Endothelial cell of hepatic sinusoid (primary cell): ENCODE results near the gene SLMAP.

Experiments
- in situ Hi-C: cut with HindIII; loops from 2 replicates; pipeline ENCODE4 v1.10.0; 2017; ENCODE audit warnings: low sequenced_read_pairs

Gene SLMAP

DNA sequence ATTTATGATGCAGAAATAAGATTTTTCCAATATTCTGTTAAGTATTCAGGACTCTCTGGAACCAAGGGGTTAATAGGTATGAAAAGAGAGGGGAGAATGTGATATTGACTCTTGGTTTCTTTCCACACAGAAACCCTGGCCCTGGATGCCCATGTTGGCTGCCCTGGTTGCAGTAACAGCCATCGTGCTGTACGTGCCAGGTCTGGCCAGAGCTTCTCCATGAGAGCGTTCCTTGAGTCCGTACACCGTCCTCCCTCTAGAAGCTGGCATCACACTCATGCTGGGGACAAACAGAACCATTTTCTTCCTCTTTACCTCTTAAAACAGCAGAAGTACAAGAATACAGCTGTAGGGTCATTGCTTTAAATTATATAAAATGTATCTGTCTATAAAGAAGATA lies 171.1 kb downstream of the SLMAP start:
- in situ Hi-C loops = no loop called here

DNA sequence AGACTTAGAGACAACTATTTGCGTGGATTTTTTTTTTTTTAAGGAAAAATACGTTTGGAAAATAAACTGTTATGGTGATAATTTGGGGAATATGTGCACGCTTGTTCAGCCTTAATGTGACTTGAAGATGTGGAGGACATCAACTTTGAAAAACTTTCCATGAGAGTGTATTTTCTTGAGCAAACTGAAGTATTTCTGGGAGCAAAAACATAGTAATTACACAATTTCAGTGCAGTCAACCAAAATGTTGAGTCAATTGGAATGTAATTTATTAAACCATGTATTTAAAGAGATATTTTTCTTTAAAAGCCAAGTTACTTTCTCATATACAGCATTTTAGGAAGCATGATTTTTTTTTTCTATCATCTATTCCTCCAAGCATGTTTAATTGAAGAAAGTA lies 171.8 kb downstream of the SLMAP start:
- in situ Hi-C loops = no loop called here

DNA sequence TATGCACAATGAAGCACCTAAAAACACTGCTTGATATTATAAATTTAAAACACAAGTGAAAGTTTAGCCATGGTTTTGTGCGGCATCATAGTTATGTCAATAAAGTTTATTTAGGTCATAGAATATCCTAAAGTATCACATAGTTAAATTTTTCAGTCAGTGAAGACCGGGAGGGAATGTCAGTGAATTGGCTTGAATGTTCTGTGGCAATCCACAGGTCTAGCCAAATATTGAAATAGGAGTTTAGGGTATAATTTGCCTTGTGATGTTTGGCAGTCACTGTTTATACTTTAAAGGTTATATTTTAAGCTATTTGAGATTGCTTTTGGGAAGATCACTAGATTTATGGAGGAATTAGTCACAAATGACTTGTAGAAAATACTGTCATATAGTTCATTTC lies 172.4 kb downstream of the SLMAP start:
- in situ Hi-C loops = no loop called here

DNA sequence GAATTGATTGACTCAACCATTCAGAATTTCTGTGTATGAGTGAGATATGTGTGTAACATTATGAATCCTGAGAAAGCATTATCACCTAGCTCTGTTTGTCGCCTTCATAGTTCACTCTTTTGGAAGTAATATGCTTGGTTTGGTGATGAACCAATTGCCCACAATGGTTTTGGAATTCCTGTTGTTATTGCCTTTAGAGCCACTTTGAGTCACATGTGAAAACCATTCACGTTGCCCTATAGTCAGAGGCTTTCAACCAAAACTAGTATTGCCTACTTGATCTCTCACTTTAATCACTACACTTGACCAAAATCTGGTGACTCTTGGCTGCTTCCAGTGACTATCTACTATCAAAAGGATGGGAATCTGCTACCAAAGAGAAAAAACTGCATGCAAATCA lies 173.9 kb downstream of the SLMAP start:
- in situ Hi-C loops = no loop called here

DNA sequence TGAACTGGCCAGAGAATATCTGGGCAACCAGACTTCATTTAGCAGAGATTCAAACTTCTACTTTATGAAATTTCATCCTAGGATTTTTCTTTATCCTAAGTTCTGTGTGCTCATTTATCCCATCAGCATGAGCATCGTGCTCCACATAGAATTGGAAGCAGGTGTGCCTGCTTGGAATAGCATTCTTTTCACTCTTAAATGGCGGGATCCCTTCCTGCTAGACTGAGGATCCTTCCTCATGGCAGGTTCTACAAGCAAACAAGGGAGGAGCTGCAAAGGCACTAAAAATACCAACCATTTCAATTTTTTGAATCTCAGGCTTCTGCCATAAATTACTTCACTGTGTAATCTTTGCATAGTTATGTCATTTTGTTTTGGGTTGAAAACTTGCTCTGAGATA lies 177.5 kb downstream of the SLMAP start:
- in situ Hi-C loops = no loop called here

DNA sequence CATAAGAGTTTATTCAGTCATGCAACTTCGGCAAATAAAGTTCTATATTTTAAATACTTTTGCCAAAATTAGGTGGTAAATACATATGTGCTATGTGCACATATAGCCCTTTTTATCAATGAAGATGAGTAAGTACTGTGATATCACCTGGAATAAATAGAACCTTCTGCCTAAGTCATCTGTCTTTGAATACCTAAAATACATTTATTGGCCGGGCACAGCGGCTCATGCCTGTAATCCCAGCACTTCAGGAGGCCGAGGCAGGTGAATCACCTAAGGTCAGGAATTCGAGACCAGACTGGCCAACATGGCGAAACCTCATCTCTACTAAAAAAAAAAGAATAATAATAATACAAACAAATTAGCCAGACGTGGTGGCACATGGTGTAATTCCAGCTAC lies 178.3 kb downstream of the SLMAP start:
- in situ Hi-C loops = no loop called here

DNA sequence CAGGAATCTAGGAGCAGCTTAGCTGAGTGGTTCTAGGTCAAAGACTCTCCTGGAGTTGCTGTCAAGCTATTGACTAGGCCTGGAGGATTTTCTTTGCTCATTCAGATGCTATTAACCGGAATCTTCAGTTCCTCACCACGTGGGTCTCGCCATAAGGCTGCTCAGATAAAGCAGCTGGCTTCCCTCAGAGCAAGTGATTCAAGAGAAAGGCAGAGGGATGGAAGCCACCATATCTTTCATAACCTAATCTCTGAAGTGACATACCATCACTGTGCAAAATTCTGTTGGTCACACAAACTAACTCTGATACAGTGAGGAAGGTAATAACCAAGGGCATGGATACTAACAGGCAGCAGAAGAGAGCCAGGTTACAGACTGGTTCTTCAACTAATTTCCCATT lies 179.4 kb downstream of the SLMAP start:
- in situ Hi-C loops = loop anchor here (5.0 kb wide), 2 partner anchors 93 to 217 kb away; no protein-coding TSS in a partner anchor

DNA sequence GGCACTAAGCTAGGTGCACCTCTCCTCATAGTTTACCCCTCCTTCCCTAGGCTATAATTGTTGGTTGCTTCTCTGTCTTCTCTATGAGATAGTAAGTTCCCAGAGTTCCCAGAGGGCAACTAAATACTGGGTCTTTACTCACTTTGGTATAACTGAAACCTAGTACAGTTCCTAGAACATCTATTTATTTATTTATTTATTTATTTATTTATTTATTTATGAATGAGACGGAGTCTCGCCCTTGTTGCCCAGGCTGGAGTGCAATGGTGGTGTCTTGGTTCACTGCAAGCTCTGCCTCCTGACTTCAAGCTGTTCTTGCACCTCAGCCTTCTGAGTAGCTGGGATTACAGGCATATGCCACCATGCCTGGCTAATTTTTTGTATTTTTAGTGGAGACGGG lies 181.0 kb downstream of the SLMAP start:
- in situ Hi-C loops = loop anchor here (5.0 kb wide), 2 partner anchors 95 to 215 kb away; no protein-coding TSS in a partner anchor

DNA sequence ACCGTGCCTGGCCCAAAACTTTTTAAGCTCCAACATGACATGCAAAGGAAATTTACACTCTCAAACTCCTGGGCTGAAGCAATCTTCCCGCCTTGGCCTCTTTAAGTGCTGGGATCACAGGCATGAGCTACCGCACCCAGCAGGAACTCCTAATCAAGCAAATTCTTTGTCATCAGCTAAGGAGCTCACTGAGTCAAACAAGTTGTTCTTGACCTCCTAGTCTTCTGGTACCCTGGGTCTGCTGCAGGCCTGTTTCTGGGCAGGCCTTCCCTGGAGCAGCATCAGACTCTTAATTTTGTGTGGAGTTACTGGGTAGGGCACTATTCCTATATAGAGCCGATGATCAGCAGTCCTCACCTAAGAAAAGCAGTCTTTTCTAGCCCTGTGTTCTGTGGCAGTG lies 183.7 kb downstream of the SLMAP start:
- in situ Hi-C loops = loop anchor here (5.0 kb wide), 3 partner anchors 78 to 213 kb away; no protein-coding TSS in a partner anchor

DNA sequence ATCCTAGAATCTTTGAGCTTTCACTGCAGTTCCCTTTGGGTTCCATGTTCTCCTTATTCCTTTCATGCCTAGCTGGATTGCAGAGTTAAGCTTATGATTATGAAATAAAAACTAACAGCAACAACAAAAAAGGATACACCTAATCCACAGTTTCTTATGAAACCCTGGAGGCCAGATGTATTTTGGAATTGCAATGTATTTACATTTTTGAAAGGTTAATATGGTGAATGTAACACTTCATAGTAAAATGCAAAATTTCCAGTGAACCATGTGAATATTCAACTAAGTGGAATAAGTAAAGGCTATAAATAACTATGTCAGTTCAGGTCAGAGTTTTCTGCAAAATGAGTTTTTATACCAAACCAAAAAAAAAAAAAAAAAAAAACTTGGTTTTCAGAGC lies 186.3 kb downstream of the SLMAP start:
- in situ Hi-C loops = loop anchor here (5.0 kb wide), 1 partner anchor 75 kb away; no protein-coding TSS in a partner anchor

DNA sequence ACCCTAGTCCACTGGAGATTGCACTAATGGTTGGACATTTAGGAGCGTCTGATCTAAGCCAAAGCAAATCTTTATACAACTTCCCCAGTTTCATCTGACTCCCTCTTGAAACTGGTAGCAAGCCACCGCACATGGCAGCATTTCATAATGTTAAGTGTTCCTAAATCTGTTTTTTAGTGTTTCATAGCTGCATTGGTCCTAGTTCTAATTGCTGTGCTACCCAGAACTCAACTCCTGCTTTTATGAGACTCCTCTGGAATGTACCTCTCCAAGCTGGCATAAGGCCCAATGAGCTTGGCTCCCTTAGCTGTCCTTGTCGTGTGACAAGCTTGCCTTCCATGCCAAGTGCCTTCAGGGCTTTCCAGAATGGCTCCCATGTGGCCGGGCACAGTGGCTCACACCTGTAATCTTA lies 186.8 kb downstream of the SLMAP start:
- in situ Hi-C loops = loop anchor here (5.0 kb wide), 1 partner anchor 74 kb away; no protein-coding TSS in a partner anchor

DNA sequence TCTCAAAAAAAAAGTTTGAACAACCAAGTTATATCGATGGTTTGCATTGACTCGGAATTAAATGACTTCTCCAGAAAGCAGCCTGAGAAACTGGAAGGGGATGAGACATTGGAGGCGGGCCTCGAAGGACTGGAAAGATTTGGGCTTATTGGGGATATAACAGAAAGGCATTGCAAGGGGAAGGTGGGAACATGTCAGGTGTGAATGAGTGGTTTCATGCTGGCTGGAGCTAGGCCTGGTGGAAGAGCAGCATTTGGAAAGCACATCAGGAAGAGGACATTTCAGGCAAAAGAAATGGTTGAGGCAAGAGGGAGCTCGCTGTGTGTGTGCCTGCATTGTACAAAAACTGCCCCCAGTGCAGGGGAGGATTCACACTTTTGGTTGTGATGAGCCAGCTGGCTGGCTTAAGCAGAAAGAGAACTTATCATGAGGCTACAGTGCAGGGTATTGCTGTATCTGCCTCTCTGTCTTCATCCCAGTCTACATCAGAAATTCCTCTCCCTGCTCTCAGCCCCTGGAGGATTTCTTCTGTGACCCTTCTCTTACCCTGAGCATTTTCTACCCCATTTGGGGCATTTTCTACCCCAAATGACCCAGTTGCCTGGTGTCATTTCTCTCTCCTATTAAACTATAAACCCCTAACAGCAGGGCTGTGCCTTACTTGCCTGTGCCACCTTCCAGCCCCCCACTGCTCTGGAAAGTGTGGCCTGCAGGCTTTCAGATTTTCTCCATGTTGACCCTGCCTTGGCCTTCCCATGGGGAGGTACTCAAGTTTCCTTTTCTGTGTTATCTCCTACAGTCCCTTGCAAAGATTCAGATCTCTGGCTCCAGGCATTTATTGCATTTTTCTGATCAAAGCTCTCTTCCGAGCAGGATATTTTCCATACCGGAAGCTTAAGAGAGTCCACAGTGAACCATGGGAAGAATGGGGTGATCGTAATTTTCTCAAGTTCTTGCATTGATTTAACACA lies 187.7 kb downstream of the SLMAP start:
- in situ Hi-C loops = loop anchor here (5.0 kb wide), 1 partner anchor 73 kb away; no protein-coding TSS in a partner anchor

DNA sequence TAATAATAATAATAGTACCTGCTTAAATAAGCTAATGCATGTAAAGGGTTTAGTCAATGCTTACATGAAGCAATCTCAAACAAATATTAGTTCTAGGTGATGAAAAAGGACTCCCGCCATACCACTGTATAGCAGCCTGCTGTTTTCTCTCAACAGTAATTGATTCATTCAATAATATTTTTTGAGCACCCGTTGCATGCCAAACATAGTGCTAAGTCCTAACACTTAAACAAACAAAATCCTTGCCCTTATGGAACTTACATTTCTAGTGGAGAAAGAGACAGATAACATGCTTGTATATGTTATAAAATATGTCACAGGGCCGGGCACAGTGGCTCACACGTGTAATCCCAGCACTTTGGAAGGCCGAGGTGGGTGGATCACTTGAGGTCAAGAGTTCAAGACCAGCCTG lies 190.9 kb downstream of the SLMAP start:
- in situ Hi-C loops = no loop called here

DNA sequence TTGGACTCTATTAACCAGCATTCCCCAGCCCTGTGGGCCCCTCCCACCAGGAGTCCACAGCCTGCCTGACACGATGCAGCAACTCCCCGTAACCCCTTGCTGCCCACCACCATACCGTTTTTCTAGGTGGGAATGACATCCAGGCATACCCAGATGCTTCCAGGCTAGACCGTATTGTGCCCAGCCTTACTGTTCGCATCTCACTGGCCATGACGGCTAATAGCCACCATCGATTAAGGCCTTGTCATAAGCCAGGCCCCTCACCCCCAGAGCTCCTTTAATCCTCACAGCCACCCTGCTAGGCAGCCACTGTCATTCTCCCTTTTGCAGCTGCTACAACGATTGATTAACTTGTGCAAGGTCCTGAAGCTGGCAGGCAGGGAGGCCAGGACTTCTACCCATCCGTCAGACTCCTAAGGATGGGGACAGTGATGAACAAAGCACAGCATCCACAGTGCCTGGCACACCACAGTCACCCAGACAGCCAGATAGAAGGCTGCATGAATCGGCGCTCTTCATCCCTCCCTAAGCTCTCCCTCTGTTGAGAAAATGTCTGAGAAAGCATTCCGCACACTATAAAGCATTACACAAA lies 192.1 kb downstream of the SLMAP start:
- in situ Hi-C loops = no loop called here

DNA sequence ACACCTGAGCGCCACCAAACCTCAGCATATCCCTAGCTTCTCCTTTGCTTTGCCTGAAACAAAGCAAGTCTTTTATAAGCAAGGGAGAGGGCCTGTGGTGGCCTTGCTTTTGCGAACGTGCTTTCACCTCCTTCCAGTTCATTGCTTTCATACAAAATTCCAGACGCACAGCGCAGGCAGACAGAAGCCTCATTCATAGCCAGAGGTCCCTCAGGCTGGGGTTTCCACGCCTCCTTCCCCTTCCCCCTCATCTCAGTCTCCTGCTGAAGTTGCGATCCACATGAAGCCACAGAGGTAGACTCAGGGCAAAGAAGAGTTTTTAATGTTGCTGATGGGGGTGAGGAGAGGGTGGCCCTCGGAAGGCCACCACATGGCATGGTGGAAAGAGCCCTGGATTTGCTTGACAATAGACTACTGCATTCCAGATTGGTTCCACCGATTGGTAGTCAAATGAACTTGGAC lies 192.7 kb downstream of the SLMAP start:
- in situ Hi-C loops = no loop called here

DNA sequence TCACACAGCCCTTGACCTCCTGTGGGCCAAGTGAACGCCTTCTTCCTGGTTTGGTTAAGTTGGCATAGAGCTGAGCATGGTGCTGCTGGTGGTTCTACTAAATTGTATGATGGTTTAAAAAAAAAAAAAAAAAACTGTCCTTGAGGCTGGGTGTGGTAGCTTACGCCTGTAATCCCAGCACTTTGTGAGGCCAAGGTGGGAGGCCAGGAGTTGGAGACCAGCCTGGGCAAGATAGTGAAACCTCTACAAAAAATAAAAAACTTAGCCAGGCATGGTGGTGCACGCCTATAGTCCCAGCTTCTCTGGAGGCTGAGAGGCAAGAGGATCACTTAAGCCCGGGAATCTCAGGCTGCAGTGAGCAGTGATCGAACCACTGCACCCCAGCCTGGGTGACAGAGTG lies 193.2 kb downstream of the SLMAP start:
- in situ Hi-C loops = no loop called here

DNA sequence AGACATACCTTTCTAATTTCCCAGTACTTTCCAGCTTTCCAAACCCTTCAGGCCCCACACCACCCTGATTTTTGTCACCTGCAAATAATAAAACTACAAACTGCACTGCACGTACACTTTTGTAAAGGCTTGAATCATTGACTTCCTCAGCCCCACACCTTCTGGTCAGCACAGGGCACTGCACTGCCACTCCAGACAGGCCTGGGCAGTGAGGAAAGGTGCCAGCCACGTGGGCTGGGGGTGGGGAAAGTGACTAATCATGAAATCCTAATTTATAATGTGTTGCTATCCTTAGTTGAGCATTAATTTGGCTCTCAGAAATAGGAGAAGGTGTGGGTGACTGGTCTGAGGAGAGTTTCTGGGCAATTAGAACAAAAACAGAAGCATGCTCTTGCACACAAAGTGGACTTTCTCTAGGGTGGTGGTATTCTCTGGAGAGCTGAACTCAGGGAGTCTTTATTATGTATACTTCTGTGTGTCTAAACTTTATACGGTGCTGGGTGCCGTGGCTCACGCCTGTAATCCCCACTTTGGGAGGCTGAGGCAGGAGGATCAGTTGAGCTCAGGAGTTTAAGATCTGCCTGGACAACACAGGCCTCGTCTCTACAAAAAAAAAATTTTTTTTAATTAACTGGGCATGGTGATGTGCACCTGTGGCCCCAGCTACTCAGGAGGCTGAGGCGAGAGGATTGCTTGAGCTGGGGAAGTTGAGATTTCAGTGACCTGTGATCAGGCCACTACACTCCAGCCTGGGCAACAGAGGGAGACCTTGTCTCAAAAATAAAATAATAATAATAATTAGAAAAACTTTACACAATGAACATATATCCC lies 193.9 kb downstream of the SLMAP start:
- in situ Hi-C loops = no loop called here

DNA sequence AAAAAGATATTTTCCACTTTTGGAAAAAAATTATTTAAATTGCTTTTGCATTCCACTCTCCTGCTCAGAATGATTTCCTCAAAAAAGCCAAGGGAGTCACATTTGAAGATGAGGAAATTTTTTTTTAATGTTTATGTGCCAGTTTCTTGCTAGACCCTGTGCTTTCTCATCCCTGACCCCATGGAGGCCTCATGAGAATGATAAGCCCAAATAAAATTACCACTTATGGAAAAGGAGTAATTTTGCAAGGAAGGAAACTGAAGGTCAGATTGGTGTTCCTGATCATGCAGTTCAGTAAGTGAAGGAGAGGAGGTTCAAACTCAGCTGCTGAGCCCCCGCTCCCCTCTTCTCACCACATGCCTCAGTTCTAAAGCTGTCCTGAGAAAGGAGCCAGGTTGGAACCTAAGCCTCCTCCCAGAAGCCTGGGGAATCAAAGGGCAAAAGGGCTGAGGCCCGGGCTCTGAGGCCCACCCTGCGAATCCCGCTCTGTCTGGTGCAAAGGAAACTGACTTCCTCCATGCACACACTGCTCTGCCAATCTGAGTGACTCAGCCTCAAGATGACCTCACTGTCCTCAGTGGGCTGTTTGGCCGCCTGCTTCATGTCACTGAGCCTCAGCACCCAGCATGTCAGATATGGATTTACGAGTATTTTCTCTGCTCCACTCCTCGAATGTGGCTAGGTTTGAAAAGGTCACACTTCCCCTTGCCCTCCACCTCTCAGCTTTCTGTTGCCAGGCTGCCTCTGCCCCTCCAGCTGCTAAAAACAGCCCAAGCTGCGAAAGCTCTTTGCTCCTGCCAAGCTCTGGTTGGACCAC lies 195.2 kb downstream of the SLMAP start:
- in situ Hi-C loops = no loop called here

DNA sequence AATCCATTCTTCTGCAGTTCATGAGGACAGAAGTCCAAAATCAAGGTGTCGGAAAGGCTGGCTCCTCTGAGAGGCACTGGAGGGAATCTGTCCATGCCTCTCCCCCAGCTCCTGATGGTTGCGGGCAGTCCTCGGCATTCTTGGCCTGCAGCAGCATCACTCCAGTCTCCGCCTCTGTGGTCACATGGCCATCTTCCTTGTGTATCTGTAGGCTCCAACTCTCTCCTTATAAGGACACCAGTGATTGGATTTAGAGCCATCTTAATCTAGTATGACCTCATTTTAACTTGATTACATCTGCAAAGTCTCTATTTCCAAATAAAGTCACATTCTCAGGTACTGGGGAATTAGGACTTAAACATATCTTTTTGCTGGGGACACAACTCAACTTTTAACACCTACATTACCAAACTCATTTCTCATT lies 196.1 kb downstream of the SLMAP start:
- in situ Hi-C loops = no loop called here

DNA sequence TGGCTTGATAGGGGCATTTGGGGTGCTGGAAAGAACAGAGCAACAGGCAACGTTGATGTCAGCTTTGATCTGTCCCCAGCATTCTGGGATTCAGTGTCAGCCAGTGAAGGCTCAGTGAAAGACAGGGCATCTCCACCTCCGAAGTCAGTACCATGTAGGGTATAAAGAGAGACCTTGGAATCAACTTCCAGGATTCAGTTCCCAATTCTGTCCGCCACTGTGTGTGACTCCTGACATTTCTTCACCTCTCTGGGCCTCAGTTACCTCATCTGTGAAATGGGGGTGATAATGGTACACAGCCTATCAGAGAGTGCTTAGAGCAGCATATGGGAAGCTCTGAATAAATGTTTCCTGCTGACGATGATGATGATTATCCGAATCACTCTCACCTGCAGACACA lies 196.5 kb downstream of the SLMAP start:
- in situ Hi-C loops = no loop called here
